Epithelial cell of esophagus (primary cell): ENCODE measurements around the gene POC1A.

ENCODE experiments used
- DNase-seq: peaks from one replicate; pipeline ENCODE4 v3.0.0; 2010; ENCODE audit warnings: low read depth
- H3K4me3 ChIP-seq: 2 replicates; pipeline ENCODE4 v1.5.1; 2011; ENCODE audit warnings: mild to moderate bottlenecking, low read length, control low read depth
- TF ChIP-seq, protein P1 (sequence below): IDR thresholded peaks from 2 replicates; pipeline ENCODE4 v1.5.1; 2011; ENCODE audit warnings: low read depth, mild to moderate bottlenecking, low read length, control low read depth, inconsistent platforms; ENCODE audit not compliant: insufficient read depth; ENCODE audit errors: missing control alignments

POC1A gene

GRCh38 chr3:52086461-52086860, 67.8 kb downstream of the POC1A start:
- no peak for DNase-seq
- H3K4me3 ChIP-seq = no peak overlapping the region
- TF ChIP-seq, protein P1, sequence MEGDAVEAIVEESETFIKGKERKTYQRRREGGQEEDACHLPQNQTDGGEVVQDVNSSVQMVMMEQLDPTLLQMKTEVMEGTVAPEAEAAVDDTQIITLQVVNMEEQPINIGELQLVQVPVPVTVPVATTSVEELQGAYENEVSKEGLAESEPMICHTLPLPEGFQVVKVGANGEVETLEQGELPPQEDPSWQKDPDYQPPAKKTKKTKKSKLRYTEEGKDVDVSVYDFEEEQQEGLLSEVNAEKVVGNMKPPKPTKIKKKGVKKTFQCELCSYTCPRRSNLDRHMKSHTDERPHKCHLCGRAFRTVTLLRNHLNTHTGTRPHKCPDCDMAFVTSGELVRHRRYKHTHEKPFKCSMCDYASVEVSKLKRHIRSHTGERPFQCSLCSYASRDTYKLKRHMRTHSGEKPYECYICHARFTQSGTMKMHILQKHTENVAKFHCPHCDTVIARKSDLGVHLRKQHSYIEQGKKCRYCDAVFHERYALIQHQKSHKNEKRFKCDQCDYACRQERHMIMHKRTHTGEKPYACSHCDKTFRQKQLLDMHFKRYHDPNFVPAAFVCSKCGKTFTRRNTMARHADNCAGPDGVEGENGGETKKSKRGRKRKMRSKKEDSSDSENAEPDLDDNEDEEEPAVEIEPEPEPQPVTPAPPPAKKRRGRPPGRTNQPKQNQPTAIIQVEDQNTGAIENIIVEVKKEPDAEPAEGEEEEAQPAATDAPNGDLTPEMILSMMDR = no peak

GRCh38 chr3:52085681-52086282, 68.4 kb downstream of the POC1A start:
- TF ChIP-seq, protein P1 = no peak
- no peak for DNase-seq
- no peak overlapping the region for H3K4me3 ChIP-seq

- no peak for DNase-seq
- TF ChIP-seq, protein P1 = no peak
- no peak overlapping the region for H3K4me3 ChIP-seq
These were observed 69.1 kb downstream of the POC1A start for GRCh38 chr3:52084954-52085680.

- TF ChIP-seq, protein P1 = no peak
- H3K4me3 ChIP-seq = no peak overlapping the region
- DNase-seq = no peak
These were observed 69.8 kb downstream of the POC1A start for GRCh38 chr3:52084216-52084945.

- H3K4me3 ChIP-seq = no peak overlapping the region
- TF ChIP-seq, protein P1 = no peak
- no peak for DNase-seq
These were observed 70.6 kb downstream of the POC1A start for GRCh38 chr3:52083556-52084087.

GRCh38 chr3:52082951-52083350, 71.3 kb downstream of the POC1A start:
- TF ChIP-seq, protein P1 = no peak
- DNase-seq = no peak
- H3K4me3 ChIP-seq = no peak overlapping the region
